Lung (tissue), 12 donors: ENCODE measurements around the gene XK. TPM values are rescaled to one million over a fixed set of nuclear protein-coding genes. Genes with fewer than 3 reads are reported as not detected.

Experiments used
- ATAC-seq: fragments of 200-7000 bp; cut with Tn5 transposase; one replicate; pipeline ENCODE4 v1.9.1; 2020; ENCODE audit warnings: moderate number of reproducible peaks; ENCODE audit not compliant: insufficient read depth, low FRiP score
- DNase-seq, 3 donors: peaks; one replicate each; pipeline ENCODE4 v3.0.0-alpha.2; 2013 to 2017
- H3K27ac ChIP-seq, 2 donors: one replicate each; pipeline ENCODE4 v1.5.1; 2013; ENCODE audit warnings: mild to moderate bottlenecking in 2 of 2, moderate library complexity in 2 of 2, control low read depth in 1 of 2, inconsistent platforms in 1 of 2, low read depth in 1 of 2, low read length in 1 of 2
- H3K27me3 ChIP-seq, 3 donors: one replicate each; pipeline ENCODE4 v1.5.1; 2013; ENCODE audit warnings: low read length in 2 of 3; ENCODE audit not compliant: control insufficient read depth in 3 of 3, insufficient read depth in 3 of 3
- H3K36me3 ChIP-seq, 4 donors: one replicate each; pipeline ENCODE4 v1.5.1; 2013; ENCODE audit warnings: low read length in 4 of 4, mild to moderate bottlenecking in 1 of 4, moderate library complexity in 1 of 4; ENCODE audit not compliant: control insufficient read depth in 4 of 4, insufficient read depth in 4 of 4
- H3K4me1 ChIP-seq, 5 donors: one replicate each; pipeline ENCODE4 v1.5.1; 2013; ENCODE audit warnings: low read length in 5 of 5, mild to moderate bottlenecking in 2 of 5, moderate library complexity in 1 of 5; ENCODE audit not compliant: control insufficient read depth in 5 of 5, insufficient read depth in 5 of 5
- H3K4me3 ChIP-seq: one replicate; pipeline ENCODE4 v1.5.1; 2013; ENCODE audit warnings: mild to moderate bottlenecking, control low read depth, moderate library complexity
- H3K9ac ChIP-seq, 2 donors: one replicate each; pipeline ENCODE4 v1.5.1; 2013; ENCODE audit warnings: low read length in 2 of 2, control low read depth in 1 of 2; ENCODE audit not compliant: insufficient read depth in 1 of 2
- H3K9me3 ChIP-seq, 4 donors: one replicate each; pipeline ENCODE4 v1.5.1; 2013; ENCODE audit warnings: low read length in 3 of 4, mild to moderate bottlenecking in 1 of 4, moderate library complexity in 1 of 4; ENCODE audit not compliant: control insufficient read depth in 4 of 4, insufficient read depth in 3 of 4
- WGBS, 2 donors: extraction: QIAGEN DNeasy Blood & Tissue Kit; methylation state at CpG; one replicate each; pipeline ENCODE4 v1.1.7; 2013; 5-methylcytosine and 5-hydroxymethylcytosine counted together
- polyA plus RNA-seq, 2 donors: library from polyadenylated mRNA; stranded (reverse); fragments of 200-250 nt; gene quantifications; one replicate each; pipeline ENCODE4 v1.2.1, GENCODE V29; 2013
- total RNA-seq, 2 donors: library from RNA; depleted of rRNA in 1 of 2; stranded (reverse); fragments of >200 nt in 1 of 2; gene quantifications; one replicate each; pipeline ENCODE4 v1.2.1, GENCODE V29; 2014 to 2021
- TF ChIP-seq, protein P1 (sequence below): IDR thresholded peaks from 2 replicates; pipeline ENCODE4 v1.5.1; 2012; ENCODE audit warnings: mild to moderate bottlenecking; ENCODE audit errors: control extremely low read depth, extremely low read depth
- donor health status: control.
- donor health status: control.
- donor health status: Bipolar disorder and iron deficiency.
- donor health status: healthy.
- donor health status: DM: yes; HTN: yes; CAD: no.

The XK gene
- total and polyA plus RNA-seq, 4 donors: 0.86 to 7.3 (median 2.1) TPM

DNA sequence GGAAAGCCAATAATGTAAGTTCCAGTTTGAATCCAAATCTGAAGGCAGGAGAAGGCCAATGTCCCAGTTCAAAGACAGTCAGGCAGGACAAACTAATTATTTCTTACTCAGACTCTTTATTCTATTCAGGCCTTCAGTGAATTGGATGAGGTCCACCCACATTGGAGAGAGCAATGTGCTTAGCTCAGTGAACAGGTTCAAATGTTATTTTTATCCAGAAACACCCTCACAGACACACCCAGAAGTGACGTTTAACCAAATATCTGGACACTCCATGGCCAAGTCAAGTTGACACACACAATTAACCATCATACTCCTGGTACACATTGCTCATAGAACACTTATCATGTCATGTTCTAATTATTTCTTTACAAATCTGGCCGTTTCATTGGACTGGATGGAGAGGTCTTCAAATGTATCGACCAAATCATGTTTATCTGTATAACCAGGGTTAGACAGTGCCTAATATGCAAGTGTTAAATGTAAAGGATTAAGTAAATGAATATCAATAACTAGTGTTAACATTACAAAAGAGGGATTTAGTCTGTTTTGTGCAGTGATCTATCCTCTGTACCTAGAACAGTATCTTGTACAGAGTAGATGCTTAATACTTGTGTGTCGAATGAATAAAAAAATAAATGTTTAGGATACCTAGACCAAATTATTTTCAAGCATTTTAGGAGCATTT lies 27.1 kb upstream of the XK start:
- H3K9me3 ChIP-seq: peaks cover 0 to 2% (median 0%) of the 10 kb centered on the region in 4 donors
- TF ChIP-seq, protein P1, sequence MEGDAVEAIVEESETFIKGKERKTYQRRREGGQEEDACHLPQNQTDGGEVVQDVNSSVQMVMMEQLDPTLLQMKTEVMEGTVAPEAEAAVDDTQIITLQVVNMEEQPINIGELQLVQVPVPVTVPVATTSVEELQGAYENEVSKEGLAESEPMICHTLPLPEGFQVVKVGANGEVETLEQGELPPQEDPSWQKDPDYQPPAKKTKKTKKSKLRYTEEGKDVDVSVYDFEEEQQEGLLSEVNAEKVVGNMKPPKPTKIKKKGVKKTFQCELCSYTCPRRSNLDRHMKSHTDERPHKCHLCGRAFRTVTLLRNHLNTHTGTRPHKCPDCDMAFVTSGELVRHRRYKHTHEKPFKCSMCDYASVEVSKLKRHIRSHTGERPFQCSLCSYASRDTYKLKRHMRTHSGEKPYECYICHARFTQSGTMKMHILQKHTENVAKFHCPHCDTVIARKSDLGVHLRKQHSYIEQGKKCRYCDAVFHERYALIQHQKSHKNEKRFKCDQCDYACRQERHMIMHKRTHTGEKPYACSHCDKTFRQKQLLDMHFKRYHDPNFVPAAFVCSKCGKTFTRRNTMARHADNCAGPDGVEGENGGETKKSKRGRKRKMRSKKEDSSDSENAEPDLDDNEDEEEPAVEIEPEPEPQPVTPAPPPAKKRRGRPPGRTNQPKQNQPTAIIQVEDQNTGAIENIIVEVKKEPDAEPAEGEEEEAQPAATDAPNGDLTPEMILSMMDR: no peak
- peaks cover 0 to 12% (median 11%) of the 10 kb centered on the region in 3 donors for H3K27me3 ChIP-seq
- no peaks in the 10 kb centered on the region for H3K36me3 ChIP-seq
- DNase-seq (no peak), ATAC-seq (no peak)
- no peak overlapping the region for H3K9ac ChIP-seq
- 64 to 91% methylated on average over 4 of the region's 4 CpGs for WGBS, 2 donors
- no peaks in the 10 kb centered on the region for H3K4me1 ChIP-seq
- H3K4me3 ChIP-seq: no peak overlapping the region
- no peak overlapping the region for H3K27ac ChIP-seq

DNA sequence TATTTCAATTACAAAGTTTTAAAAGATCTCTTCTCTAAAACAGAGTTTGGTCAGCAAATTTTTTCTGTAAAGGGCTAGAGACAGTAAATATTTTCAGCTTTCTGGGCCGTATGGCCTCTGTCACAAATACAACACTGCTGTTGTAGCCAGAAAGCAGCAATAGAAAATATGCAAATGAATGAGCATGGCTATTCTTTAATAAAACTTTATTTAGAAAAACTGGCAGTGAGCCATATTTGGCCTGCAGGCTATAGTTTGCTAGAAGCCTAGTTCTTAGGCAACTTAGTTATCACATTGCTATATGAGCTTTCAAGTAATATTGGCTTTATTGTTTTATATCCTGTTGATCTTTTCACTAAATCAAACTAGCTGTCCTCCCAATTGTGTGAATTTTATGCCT lies 26.5 kb upstream of the XK start:
- Histone ChIP-seq H3K36me3 (no peaks in the 10 kb centered on the region), H3K27me3 (peaks cover 0 to 12% (median 11%) of the 10 kb centered on the region in 3 donors), H3K9me3 (peaks cover 0 to 2% (median 0%) of the 10 kb centered on the region in 4 donors), H3K9ac (no peak overlapping the region), H3K4me1 (no peaks in the 10 kb centered on the region), H3K27ac (no peak overlapping the region), H3K4me3 (no peak overlapping the region)
- TF ChIP-seq, protein P1: no peak
- 83 to 85% methylated on average over 1 of the region's 1 CpG for WGBS, 2 donors
- DNase-seq (no peak), ATAC-seq (no peak)

DNA sequence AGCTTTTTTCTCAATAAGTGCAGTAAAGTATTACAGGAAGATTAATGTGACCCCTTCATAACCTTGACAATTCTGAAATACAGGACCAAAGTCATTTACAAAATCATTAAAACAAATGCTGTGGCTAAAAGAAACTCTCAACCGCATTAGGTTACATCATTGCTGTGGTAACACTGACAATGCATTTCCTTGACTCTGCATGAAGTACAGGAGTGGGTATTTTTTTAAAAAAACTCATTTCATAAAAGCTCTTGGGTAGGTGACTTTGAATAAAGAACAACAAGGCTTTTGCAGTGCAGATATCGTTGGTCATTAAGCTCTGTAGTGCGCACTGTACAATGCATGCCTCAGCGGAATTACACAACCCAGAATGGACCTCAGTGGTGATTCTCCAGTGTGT lies 23.4 kb upstream of the XK start:
- Histone ChIP-seq H3K4me1 (no peaks in the 10 kb centered on the region), H3K9ac (no peak overlapping the region), H3K4me3 (no peak overlapping the region), H3K36me3 (no peaks in the 10 kb centered on the region), H3K9me3 (peaks cover 0 to 2% (median 0%) of the 10 kb centered on the region in 4 donors), H3K27ac (no peak overlapping the region), H3K27me3 (peaks cover 0 to 8% (median 3%) of the 10 kb centered on the region in 3 donors)
- TF ChIP-seq, protein P1: no peak
- ATAC-seq (no peak), DNase-seq (no peak)
- 57 to 82% methylated on average over 4 of the region's 4 CpGs for WGBS, 2 donors
